Esophagus muscularis mucosa (tissue), 2 donors: ENCODE data around the gene THRA.
A peak's percentile ranks its signal among the peaks of the same experiment; 100 is the strongest.

Source experiments
- POLR2A ChIP-seq: fragments of 450-650 bp; IDR thresholded peaks from one replicate; pipeline ENCODE4 v1.6.1; 2017; ENCODE audit warnings: antibody characterized with exemption, moderate library complexity, mild to moderate bottlenecking, low read depth
- POLR2AphosphoS5 ChIP-seq, 2 donors: sonication (generic); formaldehyde crosslinking; IDR thresholded peaks; one replicate each; pipeline ENCODE4 v1.6.1; 2017; ENCODE audit warnings: antibody characterized with exemption in 2 of 2

- TF ChIP-seq POLR2A (no peak), POLR2AphosphoS5 (IDR thresholded peaks at IDR 0.05) (peak in 1 of 2 donors; percentile 32)
These were observed 27.6 kb upstream of the THRA start for GRCh38 chr17:40035162-40035559.
